Activated CD8-positive, alpha-beta T cell treated with anti-CD3 and anti-CD28 coated beads for 36 hours (primary cell): ENCODE results near the gene SRC. TPM values are rescaled to one million over a fixed set of nuclear protein-coding genes. Genes with fewer than 3 reads are reported as not detected.
A peak's percentile ranks its signal among the peaks of the same experiment; 100 is the strongest.

Source experiments
- ATAC-seq: fragments of 200-7000 bp; cut with Tn5 transposase; one replicate; pipeline ENCODE4 v1.10.0; 2021; ENCODE audit warnings: mild to moderate bottlenecking, moderate library complexity
- CTCF ChIA-PET: fragments of 350-600 bp; sonication (Branson Sonifier 250); formaldehyde crosslinking; loops from one replicate; lab custom pipeline; 2021; ENCODE audit warnings: antibody characterized with exemption; lab: Charles Lee
- POLR2A ChIA-PET: fragments of 350-600 bp; sonication (Branson Sonifier 250); formaldehyde crosslinking; loops from one replicate; lab custom pipeline; 2021; ENCODE audit warnings: antibody characterized with exemption; lab: Charles Lee
- DNase-seq: peaks from one replicate; pipeline ENCODE4 v3.0.0-alpha.2; 2020
- H3K27ac Mint-ChIP-seq: one replicate; pipeline ENCODE4 v1.8.0; 2021; ENCODE audit warnings: mild to moderate bottlenecking, mixed read lengths
- H3K27me3 Mint-ChIP-seq: one replicate; pipeline ENCODE4 v1.8.0; 2021; ENCODE audit warnings: mixed read lengths
- H3K36me3 Mint-ChIP-seq: one replicate; pipeline ENCODE4 v1.8.0; 2021; ENCODE audit warnings: low read depth, mixed read lengths
- H3K4me1 Mint-ChIP-seq: one replicate; pipeline ENCODE4 v1.8.0; 2021; ENCODE audit warnings: low read depth, mixed read lengths
- H3K4me3 Mint-ChIP-seq: one replicate; pipeline ENCODE4 v1.8.0; 2021; ENCODE audit warnings: mild to moderate bottlenecking, moderate library complexity, mixed read lengths
- H3K9me3 Mint-ChIP-seq: one replicate; pipeline ENCODE4 v1.8.0; 2021; ENCODE audit warnings: mixed read lengths
- intact Hi-C: fragments of 100-400 bp; cut with micrococcal nuclease; formaldehyde crosslinking; loops from one replicate; pipeline ENCODE4 v1.10.0; 2022
- total RNA-seq, 2 experiments: library from RNA; stranded (reverse); gene quantifications; one replicate each; pipeline ENCODE4 v1.2.3, GENCODE V29; 2021
- TF ChIP-seq, protein P1 (sequence below): fragments of 200-600 bp; IDR thresholded peaks from one replicate; pipeline ENCODE4 v1.8.0; 2022; ENCODE audit warnings: antibody characterized with exemption, mild to moderate bottlenecking

SRC gene
- total RNA-seq, 2 experiments from 2014 or later = 0.88 to 2.4 TPM

DNA sequence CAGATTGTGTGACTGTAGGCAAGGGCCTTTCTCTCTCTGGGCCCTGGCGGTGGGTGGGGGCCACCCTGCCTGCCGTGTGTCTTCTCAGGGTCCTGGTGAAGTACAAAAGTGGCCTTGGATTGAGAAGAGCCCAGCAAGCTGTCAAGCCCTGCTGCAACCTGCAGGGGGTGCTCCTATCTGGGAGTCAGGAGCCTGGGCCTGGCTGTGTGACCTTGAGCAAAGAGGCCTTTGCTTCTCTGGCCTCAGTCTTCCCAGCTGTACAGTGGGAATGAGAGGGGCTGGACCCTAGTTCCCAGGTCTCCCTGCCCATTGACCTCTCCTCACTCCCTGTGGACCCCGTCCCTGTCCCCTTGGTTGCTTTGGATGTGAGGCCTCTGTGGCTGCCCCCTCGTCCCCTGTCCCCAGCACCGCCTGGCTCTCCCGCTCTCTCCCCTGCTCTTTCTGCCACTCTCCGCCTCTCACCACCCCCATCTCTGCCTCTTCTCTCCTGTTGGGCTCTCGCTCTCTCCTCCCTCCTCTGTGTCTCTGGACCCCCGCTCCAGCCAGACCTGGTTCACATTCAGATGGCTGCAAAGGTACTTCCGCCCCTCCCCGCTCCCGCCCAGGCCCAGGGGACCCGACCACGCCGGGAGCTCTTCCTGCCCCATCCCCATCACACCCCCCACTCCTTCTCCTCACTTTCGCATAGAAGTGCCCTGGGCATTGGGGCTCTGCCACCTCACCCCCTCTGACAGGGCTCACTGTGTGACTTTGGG lies 46.7 kb downstream of the SRC start:
- H3K27me3 Mint-ChIP-seq = no peaks in the 10 kb centered on the region
- H3K4me1 Mint-ChIP-seq = no peaks in the 10 kb centered on the region
- no peak overlapping the region for H3K4me3 Mint-ChIP-seq
- H3K9me3 Mint-ChIP-seq = no peaks in the 10 kb centered on the region
- CTCF ChIA-PET = interaction anchor here (0.7 to 3.6 kb wide), 5 partner anchors 103 to 148 kb away, joined by 3 to 24 read pairs (median 3); no protein-coding TSS in a partner anchor
- POLR2A ChIA-PET = no interaction called here
- peak; percentile 53 for DNase-seq
- intact Hi-C loops = no loop called here
- H3K27ac Mint-ChIP-seq = no peak overlapping the region
- ATAC-seq = peak; percentile 78
- TF ChIP-seq, protein P1, sequence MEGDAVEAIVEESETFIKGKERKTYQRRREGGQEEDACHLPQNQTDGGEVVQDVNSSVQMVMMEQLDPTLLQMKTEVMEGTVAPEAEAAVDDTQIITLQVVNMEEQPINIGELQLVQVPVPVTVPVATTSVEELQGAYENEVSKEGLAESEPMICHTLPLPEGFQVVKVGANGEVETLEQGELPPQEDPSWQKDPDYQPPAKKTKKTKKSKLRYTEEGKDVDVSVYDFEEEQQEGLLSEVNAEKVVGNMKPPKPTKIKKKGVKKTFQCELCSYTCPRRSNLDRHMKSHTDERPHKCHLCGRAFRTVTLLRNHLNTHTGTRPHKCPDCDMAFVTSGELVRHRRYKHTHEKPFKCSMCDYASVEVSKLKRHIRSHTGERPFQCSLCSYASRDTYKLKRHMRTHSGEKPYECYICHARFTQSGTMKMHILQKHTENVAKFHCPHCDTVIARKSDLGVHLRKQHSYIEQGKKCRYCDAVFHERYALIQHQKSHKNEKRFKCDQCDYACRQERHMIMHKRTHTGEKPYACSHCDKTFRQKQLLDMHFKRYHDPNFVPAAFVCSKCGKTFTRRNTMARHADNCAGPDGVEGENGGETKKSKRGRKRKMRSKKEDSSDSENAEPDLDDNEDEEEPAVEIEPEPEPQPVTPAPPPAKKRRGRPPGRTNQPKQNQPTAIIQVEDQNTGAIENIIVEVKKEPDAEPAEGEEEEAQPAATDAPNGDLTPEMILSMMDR = peak; percentile 25
- H3K36me3 Mint-ChIP-seq = no peaks in the 10 kb centered on the region

DNA sequence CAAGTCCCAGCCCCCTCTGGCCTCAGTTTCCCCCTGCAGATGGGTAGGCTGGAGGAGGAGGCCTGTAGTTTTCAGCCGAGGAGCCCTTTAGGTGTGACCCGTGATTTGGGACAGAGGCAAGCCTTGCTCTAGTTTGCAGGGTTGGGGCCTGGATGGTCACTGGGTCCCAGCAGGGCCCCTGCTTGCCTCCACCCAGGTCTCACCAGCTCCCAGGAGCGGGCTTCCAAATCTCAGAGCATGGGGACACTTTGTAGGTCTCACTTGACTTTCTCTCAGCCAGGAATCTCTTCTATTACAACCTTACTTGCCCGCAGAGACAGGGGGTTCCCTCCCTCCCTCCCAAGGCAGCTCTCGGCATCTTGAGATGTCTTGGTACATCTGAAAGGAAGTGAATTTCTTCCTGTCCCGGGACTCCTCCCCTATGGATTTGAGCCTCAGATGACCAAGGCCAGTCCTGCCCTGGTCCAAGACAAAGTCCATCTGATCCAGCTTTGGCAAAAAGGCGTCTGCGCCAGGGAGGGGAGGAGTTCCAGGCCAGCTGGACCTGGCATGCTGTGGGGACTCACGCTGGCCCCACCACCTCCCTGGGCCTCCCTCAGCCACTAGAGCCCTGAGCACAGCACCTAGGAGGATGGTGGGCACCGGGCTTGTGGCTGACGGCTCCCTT lies 47.4 kb downstream of the SRC start:
- intact Hi-C loops = no loop called here
- ChIA-PET CTCF (interaction anchor here (3.6 kb wide), 1 partner anchor 141 kb away, joined by 24 read pairs; no protein-coding TSS in a partner anchor), POLR2A (no interaction called here)
- ATAC-seq = no peak
- no peaks in the 10 kb centered on the region for H3K4me1 Mint-ChIP-seq
- no peaks in the 10 kb centered on the region for H3K9me3 Mint-ChIP-seq
- H3K36me3 Mint-ChIP-seq = no peaks in the 10 kb centered on the region
- TF ChIP-seq, protein P1 = no peak
- H3K4me3 Mint-ChIP-seq = no peak overlapping the region
- no peak overlapping the region for H3K27ac Mint-ChIP-seq
- H3K27me3 Mint-ChIP-seq = no peaks in the 10 kb centered on the region
- DNase-seq = no peak

DNA sequence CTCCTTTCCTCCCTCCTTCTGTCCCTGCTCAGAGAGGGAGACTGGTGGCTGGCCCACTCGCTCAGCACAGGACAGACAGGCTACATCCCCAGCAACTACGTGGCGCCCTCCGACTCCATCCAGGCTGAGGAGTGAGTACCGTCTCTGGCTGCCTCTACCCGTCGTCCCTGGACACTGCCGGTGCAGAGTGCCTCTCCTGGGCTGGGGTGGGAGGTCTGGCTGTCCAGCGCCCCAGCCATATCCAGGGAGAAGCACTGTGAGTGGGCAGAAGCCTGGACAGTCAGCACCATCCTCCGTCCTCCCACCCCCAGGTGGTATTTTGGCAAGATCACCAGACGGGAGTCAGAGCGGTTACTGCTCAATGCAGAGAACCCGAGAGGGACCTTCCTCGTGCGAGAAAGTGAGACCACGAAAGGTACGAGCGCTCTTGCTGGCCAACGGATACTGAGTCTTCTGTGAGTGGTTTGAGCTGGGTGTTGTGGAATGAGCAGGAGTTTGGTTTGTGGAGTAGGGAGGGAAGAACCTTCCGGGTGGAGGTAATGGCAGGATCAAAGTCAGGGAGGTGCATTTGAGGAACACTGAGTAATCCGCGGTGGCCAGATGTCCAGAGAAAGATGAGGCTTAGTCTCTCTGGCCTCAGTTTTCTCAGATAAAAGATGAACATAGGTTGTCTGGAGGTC lies 48.1 kb downstream of the SRC start:
- Mint-ChIP-seq H3K4me3 (no peak overlapping the region), H3K36me3 (no peaks in the 10 kb centered on the region), H3K4me1 (no peaks in the 10 kb centered on the region), H3K27me3 (no peaks in the 10 kb centered on the region), H3K27ac (no peak overlapping the region), H3K9me3 (no peaks in the 10 kb centered on the region)
- intact Hi-C loops = no loop called here
- TF ChIP-seq, protein P1 = no peak
- ChIA-PET POLR2A (no interaction called here), CTCF (no interaction called here)
- DNase-seq (no peak), ATAC-seq (no peak)

DNA sequence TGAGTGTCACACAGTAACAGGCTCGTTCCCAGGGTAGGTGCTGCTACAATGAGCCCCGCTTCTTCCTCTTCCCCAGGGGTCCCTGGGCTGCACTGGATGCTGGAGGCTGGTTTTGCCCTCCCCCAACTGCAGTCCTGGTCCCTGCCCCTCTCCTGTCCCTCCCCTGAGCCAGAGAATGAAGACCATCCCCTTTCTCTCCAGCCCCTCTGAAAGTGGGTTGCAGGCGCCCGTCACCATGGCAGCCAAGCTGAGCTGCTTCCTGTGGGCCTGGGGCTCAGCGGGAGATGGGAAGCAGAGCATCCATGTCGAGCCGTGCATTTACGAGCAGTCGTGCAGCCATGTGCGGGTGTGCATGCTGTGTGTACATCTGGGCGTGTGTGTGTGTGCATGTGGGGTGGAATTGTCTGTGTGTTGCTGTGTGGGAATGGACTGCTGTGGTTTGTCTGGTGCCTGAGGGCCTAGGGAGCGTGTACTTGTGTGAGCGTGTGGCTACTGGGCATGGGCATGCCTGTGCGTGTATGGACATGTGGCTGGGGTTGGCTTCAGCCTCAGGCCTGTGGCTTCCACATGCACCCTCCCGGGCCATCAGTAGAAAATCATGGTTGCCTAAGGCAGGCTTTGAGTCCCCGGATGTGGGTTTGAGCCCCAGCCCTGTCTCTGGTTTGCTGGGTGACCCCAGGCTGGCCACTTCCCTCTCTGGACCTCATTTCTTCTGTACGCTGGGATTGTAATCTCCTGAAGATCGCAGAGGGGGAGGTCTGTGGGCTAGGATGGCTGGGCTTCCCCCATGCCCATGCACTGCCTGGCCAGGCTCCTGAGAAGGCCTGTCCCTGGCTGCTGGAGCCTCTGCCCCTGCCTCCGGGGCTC lies 48.8 kb downstream of the SRC start:
- Mint-ChIP-seq H3K4me3 (no peak overlapping the region), H3K27ac (no peak overlapping the region), H3K4me1 (no peaks in the 10 kb centered on the region), H3K27me3 (no peaks in the 10 kb centered on the region), H3K36me3 (no peaks in the 10 kb centered on the region), H3K9me3 (no peaks in the 10 kb centered on the region)
- DNase-seq (no peak), ATAC-seq (no peak)
- intact Hi-C loops = no loop called here
- ChIA-PET POLR2A (no interaction called here), CTCF (no interaction called here)
- TF ChIP-seq, protein P1 = no peak
